Activated T-cell treated with anti-CD3 and anti-CD28 coated beads, Interleukin-2, amount 50 U/mL, for 24 hours (primary cell): ENCODE data around the gene PLA2G2D.

Source experiments
- DNase-seq: peaks from one replicate; pipeline ENCODE4 v3.0.0-alpha.2; 2020
- H3K27ac Mint-ChIP-seq: 2 replicates; pipeline ENCODE4 v1.8.0; 2020; ENCODE audit warnings: mild to moderate bottlenecking, mixed read lengths
- H3K27me3 Mint-ChIP-seq: 2 replicates; pipeline ENCODE4 v1.8.0; 2020; ENCODE audit warnings: mixed read lengths
- H3K36me3 Mint-ChIP-seq: 2 replicates; pipeline ENCODE4 v1.8.0; 2020; ENCODE audit warnings: low read depth, mixed read lengths
- H3K4me1 Mint-ChIP-seq: 2 replicates; pipeline ENCODE4 v1.8.0; 2020; ENCODE audit warnings: low read depth, mixed read lengths
- H3K4me3 Mint-ChIP-seq: 2 replicates; pipeline ENCODE4 v1.8.0; 2020; ENCODE audit warnings: mild to moderate bottlenecking, moderate library complexity, mixed read lengths
- H3K9me3 Mint-ChIP-seq: 2 replicates; pipeline ENCODE4 v1.8.0; 2020; ENCODE audit warnings: mixed read lengths

The PLA2G2D gene

DNA sequence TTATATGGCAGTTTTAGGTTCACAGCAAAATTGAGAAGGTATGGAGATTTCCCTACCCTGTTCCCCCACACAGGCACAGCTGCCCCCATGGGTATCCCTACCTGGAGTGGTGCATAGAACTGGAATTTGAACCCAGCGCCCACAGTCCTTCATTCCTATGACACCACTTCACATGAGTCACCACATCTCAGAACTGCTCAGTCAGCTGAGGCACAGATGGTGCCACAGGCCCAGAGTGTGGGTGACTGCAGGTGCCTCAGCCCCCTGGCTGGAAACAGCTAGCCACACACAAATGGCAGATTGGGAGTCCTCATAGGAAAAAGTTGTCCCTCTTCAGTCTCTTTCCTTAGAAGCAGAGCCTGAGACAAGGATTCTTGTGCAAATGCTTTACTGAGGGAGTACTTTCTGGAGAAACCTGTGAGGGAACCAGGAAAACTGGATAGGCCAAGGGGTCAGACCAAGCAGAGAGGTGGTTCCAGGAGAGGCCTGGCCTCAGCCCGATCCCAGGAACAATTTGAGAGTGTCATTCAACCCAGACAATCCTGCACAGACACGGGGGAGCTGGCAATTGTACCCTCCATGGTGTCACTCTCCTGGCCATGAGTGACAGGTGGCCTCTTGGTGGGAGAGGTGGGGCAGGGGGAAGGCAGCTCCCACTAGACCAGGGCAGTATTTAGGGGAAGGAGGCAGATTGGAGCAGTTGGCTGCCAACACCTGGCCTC is 6.9 kb downstream of the PLA2G2D start:
- no peak for DNase-seq
- peaks cover 28% of the 10 kb centered on the region for H3K27me3 Mint-ChIP-seq
- no peaks in the 10 kb centered on the region for H3K4me1 Mint-ChIP-seq
- no peak overlapping the region for H3K27ac Mint-ChIP-seq
- H3K9me3 Mint-ChIP-seq = no peaks in the 10 kb centered on the region
- H3K36me3 Mint-ChIP-seq = no peaks in the 10 kb centered on the region
- H3K4me3 Mint-ChIP-seq = no peak overlapping the region

DNA sequence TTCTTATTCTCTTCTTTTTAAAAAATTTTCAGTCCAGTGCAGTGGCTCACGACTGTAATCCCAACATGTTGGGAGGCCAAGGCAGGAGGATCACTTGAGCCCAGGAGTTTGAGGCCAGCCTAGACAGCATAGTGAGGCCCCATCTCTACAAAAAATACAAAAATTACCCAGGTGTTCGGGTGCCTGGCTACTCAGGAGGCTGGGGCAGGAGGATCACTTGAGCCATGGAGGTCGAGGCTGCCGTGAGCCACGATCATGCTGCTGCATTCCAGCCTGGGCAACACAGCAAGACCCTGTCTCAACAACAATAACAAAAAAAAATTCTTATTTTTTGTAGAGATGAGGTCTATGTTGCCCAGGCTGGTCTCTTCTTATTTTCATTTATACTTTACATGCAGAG is 7.9 kb downstream of the PLA2G2D start:
- no peaks in the 10 kb centered on the region for H3K9me3 Mint-ChIP-seq
- peaks cover 25% of the 10 kb centered on the region for H3K27me3 Mint-ChIP-seq
- no peak overlapping the region for H3K4me3 Mint-ChIP-seq

DNA sequence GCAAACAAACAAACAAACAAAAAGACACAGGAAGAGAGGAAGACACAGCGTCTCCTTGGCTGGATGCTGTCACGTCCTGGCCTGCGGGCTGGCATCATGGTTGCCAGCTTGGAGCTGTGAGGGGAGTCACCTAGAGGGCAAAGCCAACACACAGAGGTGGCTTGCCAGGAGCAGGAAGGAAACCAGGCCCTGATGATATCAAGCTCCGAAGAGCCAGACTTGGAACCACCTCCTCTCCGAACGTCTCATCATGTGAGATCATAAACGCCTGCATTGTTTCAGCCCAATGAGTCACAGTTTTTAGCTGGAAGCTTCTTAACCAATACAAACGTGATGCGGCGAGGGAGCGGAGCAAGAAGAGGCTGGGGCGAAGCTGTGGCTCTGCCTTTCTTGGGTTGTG is 8.7 kb downstream of the PLA2G2D start:
- H3K4me3 Mint-ChIP-seq = no peak overlapping the region
- peaks cover 21% of the 10 kb centered on the region for H3K27me3 Mint-ChIP-seq
- DNase-seq = no peak
- H3K4me1 Mint-ChIP-seq = no peaks in the 10 kb centered on the region
- H3K9me3 Mint-ChIP-seq = no peaks in the 10 kb centered on the region
- no peak overlapping the region for H3K27ac Mint-ChIP-seq
- no peaks in the 10 kb centered on the region for H3K36me3 Mint-ChIP-seq

More for the DNA sequence above, 7.9 kb downstream of the PLA2G2D start:
- DNase-seq = no peak
- no peak overlapping the region for H3K27ac Mint-ChIP-seq
- no peaks in the 10 kb centered on the region for H3K36me3 Mint-ChIP-seq
- no peaks in the 10 kb centered on the region for H3K4me1 Mint-ChIP-seq

DNA sequence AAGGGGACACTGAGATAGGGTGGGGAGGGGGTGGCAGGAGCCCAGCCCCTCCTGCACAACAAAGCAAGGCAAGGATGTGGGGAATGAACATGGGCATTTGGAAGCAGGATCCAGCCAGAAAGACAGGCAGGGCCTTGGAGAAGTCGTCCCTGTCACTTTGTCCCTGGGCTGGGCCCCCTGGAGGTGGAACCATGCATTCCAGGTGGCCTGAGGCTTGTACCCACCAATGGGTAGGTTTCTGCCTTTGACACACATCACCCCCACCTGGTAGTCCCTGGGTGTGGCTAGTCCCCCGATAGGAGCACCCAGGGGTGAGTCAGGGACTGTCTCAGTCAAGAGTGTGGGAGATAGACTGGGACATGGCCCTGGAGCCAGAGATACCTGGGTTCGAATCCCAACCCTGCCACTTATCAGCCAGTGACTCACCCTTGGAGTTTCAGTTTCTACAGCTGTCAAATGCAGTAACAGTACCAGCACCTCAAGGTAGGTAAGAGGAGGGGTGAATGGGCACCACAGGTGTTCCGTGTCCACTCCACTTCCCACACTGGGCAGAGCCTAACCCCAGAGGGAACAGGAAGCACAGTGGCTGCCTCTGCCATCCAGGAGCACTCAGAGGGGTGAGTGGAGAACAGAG is 10.0 kb downstream of the PLA2G2D start:
- no peak overlapping the region for H3K4me3 Mint-ChIP-seq
- H3K36me3 Mint-ChIP-seq = no peaks in the 10 kb centered on the region
- no peak overlapping the region for H3K27ac Mint-ChIP-seq
- DNase-seq = no peak
- H3K9me3 Mint-ChIP-seq = no peaks in the 10 kb centered on the region
- H3K27me3 Mint-ChIP-seq = peaks cover 13% of the 10 kb centered on the region
- no peaks in the 10 kb centered on the region for H3K4me1 Mint-ChIP-seq

DNA sequence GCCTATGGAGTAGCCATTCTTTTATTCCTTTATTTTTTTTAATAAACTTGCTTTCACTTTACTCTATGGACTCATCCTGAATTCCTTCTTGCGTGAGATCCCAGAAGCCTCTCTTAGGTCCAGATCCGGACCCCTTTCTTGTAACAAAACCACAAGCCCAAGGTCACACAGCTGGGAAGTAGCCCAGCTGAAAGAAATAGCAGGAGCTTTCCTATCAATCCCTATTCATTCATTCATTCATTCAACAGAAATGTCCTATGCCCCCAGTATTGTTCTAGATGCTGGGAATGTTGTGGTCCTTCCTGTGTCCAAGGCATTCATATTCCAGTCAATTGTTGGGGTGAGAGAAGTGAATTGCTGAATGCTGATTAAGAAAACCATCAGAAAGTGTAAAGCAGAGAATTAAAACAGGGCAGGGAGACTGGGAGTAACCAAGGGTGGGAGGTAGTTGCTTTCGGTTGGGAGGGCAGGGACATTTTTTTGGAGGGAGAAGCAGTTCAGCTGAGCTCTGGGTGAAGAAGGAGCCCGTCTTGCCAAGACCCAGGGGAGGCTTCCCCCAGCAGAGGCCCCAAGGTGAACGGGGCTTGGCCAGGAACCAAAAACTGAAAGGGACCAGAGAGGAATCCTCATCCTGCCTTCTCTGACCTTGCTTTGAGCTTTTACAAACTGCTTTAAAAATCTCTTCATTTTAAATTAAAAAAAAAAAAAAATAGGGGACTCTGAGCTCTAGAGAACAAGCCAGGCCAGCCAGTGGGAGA is 10.8 kb downstream of the PLA2G2D start:
- Mint-ChIP-seq H3K4me3 (no peak overlapping the region), H3K4me1 (no peaks in the 10 kb centered on the region), H3K27ac (no peak overlapping the region), H3K27me3 (peaks cover 13% of the 10 kb centered on the region), H3K36me3 (no peaks in the 10 kb centered on the region), H3K9me3 (no peaks in the 10 kb centered on the region)
- no peak for DNase-seq

DNA sequence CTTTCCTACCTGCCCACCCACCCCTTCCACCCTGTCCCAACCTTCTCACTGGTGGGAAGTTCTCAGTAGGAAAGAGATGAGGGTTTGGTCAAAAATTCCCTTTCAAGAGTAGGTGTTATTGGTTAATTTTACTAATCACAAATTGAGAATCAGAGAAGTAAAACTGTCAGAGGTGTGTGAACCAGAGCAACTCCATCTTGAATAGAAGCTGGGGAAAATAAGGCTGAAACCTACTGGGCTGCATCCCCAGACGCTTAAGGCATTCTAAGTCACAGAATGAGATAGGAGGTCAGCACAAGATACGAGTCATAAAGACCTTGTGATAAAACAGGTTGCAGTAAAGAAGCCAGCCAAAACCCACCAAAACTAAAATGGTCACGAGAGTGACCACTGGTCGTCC is 11.5 kb downstream of the PLA2G2D start:
- Mint-ChIP-seq H3K9me3 (no peaks in the 10 kb centered on the region), H3K4me1 (peaks cover 5% of the 10 kb centered on the region), H3K27ac (no peak overlapping the region), H3K36me3 (no peaks in the 10 kb centered on the region), H3K27me3 (peaks cover 13% of the 10 kb centered on the region), H3K4me3 (no peak overlapping the region)
- DNase-seq = no peak

DNA sequence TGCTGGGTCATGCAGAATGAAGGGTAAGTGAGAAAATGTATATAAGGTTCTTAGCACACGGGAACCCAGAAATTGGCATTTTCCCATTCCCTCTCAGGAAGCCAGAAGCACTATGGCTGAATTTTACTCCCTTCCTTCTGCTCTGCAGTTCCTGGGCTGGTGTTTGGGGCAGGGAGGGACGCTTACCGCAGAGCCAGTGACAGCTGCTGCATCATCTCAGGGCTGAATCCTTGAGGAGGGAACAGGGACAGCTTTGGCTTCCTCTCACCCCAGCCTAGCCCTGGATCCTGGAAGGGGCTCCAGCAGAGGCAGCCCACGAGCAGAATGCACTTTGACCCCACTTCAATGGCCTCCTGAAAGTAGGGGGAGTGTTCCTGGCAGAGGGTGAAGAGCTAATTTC is 12.0 kb downstream of the PLA2G2D start:
- Mint-ChIP-seq H3K4me1 (peaks cover 8% of the 10 kb centered on the region), H3K4me3 (no peak overlapping the region), H3K27ac (no peak overlapping the region), H3K9me3 (no peaks in the 10 kb centered on the region), H3K36me3 (no peaks in the 10 kb centered on the region), H3K27me3 (peaks cover 13% of the 10 kb centered on the region)
- no peak for DNase-seq

DNA sequence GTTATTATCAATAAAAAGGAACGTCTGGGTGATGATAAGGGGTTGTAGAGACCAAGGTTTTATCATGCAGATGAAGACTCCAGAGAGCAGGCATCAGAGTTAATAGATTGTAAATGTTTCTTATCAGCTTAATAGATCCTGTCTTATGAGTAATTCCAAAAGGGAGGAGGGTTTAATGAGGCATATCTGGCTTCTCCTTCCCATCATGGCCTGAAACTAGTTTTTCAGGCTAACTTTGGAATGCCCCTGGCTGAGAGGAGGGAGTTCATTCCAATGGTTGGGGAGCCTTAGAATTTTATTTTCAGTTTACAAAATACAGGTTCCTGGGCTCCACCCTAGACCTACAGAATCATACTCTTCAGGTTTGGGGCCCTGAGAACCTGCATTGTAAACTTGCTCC is 13.5 kb downstream of the PLA2G2D start:
- H3K9me3 Mint-ChIP-seq = no peaks in the 10 kb centered on the region
- peaks cover 10% of the 10 kb centered on the region for H3K27me3 Mint-ChIP-seq
- no peaks in the 10 kb centered on the region for H3K36me3 Mint-ChIP-seq
- peaks cover 8% of the 10 kb centered on the region for H3K4me1 Mint-ChIP-seq
- no peak for DNase-seq
- H3K27ac Mint-ChIP-seq = no peak overlapping the region
- H3K4me3 Mint-ChIP-seq = no peak overlapping the region

DNA sequence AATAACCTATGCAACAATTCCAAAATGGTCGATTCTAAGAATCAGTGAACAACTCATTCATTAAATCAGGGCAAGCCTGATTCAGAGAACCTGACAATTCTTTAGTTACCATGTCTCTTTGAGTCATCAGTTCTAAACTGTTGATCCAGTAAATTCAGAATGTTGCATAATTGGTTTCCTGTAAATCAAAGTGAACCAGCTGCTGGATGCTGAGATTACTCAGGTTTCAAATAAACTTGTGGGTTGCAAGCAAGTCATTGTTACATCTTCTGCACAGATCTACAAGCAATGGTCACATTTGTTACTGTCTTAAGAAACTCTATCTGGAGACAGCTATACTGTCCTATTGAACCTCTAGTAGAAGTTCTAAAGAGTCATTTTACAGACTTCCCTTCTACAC is 16.5 kb downstream of the PLA2G2D start:
- no peak overlapping the region for H3K27ac Mint-ChIP-seq
- no peak overlapping the region for H3K4me3 Mint-ChIP-seq
- H3K4me1 Mint-ChIP-seq = peaks cover 8% of the 10 kb centered on the region
- peaks cover 10% of the 10 kb centered on the region for H3K27me3 Mint-ChIP-seq
- no peaks in the 10 kb centered on the region for H3K36me3 Mint-ChIP-seq
- no peak for DNase-seq
- no peaks in the 10 kb centered on the region for H3K9me3 Mint-ChIP-seq

DNA sequence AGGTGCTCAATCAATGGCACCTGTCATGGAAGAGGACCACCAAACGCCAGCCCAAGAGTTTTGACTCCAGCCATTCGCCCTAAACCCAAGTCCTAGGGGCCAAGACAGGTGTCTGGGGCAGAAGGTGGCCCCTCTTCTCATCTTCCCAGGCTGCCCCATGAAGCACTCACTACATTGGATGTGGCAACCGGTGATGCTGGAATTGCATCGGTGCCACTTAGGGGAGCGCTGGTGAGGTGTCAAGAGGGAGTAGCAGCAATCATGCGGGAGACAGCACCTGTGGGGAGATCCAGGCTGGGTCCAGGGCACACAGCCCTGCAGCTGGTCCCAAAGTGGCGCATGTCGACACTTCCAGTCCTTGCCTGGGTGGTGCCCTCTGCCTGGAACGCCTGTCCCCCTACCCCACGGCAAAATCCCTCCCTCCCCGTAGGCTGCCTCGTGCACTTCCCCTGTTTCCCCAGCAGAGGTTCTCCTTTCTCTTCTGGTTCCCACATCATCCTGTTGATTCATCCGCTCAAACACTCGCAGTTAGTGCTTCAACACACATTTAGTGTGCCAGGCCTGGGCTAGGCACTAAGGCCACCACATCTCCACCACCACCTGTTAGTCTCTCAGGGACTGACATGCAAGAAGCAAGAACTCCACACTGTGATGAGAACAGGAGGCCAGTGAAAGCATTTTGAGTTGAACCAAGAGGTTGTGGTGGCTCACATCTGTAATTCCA is 18.5 kb downstream of the PLA2G2D start:
- no peaks in the 10 kb centered on the region for H3K9me3 Mint-ChIP-seq
- no peak overlapping the region for H3K27ac Mint-ChIP-seq
- H3K36me3 Mint-ChIP-seq = no peaks in the 10 kb centered on the region
- H3K4me3 Mint-ChIP-seq = no peak overlapping the region
- peaks cover 10% of the 10 kb centered on the region for H3K27me3 Mint-ChIP-seq
- peak; percentile 48 for DNase-seq
- H3K4me1 Mint-ChIP-seq = peaks cover 8% of the 10 kb centered on the region

DNA sequence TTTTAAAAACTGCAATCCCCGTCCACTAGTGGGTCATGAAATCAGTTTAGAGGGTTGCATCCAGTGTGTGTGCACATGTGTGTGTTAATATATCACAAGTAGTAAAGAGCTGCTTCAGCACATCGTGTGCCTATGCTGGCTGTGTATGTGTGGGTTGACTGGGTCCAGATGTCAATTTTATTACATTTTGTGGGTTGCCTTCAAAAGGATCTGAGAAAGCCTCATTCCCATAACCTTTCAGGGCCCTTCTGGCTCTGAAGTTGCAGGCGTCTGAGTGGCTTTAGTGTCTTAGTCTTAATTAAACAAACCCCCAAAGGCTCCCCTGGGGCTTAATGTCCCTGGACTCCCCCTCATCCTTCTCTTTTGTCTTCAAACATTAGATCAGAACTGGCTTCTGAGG is 19.8 kb downstream of the PLA2G2D start:
- Mint-ChIP-seq H3K9me3 (no peaks in the 10 kb centered on the region), H3K27ac (no peak overlapping the region), H3K4me3 (no peak overlapping the region), H3K36me3 (no peaks in the 10 kb centered on the region), H3K4me1 (peaks cover 8% of the 10 kb centered on the region), H3K27me3 (peaks cover 10% of the 10 kb centered on the region)
- no peak for DNase-seq

DNA sequence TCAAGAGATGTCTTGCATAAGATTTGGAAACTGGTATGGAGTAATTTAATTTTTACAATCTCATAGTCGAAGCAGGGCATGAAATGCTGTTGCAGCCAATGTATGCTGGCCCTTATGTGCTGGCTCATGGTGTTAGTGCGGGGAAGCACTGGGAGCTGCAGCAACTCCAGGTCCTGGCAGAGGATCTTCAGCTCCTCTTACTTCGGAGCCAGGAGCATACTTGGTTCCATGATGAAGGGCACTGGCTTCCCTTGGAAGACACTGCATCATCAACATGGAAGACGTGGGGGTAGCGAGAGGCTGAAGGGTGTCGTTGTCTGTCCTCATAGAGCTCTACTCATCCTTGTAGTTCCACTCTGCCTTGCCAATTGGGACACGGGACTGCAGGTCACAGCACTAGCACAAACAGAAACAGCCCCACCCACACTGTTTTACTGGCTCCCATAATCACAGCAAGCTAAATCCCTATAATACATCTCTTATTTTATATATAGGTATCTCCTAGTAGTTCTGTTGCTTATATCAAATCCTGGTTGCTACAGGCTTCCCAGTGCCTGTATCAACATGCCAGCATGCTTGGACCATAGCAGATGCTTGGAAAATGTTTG is 22.4 kb downstream of the PLA2G2D start:
- Mint-ChIP-seq H3K4me3 (no peak overlapping the region), H3K9me3 (no peaks in the 10 kb centered on the region), H3K4me1 (no peaks in the 10 kb centered on the region), H3K27me3 (peaks cover 9% of the 10 kb centered on the region), H3K27ac (no peak overlapping the region), H3K36me3 (no peaks in the 10 kb centered on the region)
- no peak for DNase-seq

DNA sequence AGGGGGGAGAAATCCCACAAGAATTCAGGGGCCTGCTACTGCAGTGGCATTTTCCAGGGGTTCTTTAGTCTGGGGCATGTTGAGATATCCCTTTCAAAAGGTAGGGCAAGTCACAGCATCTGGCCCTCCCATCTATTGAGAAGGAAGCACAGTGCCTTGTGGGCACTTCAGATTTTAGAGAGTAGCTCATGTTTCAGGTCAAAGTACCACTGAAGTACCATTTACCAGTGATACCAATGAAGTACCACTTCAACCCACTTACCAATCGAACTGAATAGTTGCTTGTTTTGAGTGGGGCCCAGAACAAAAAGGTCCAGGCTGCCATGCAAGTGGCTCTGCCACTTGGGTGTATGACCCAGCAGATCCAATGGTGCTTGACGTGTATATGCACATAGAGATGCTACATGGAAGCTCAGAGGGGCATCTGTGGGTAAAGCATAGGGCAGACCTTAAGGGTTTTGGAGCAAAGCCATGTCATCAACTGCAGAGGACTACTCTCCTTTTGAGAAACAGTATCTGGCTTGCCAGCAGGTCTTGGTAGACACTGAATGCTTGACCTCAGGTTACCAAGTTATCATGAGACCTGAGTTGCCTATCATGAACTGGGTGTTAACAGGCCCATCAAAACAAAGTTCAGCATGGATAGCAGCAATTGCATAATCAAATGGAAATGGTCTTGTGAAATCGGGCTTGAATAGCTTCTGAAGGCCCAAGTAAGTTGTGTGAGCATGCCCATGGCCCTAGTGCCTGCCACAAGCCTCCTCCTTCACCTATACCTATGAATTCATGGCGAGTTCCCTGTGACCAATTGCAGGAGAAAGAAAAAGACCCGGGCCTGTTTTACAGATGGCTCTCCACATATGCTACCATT is 23.5 kb downstream of the PLA2G2D start:
- H3K27me3 Mint-ChIP-seq = peaks cover 9% of the 10 kb centered on the region
- DNase-seq = no peak
- H3K9me3 Mint-ChIP-seq = no peaks in the 10 kb centered on the region
- H3K4me1 Mint-ChIP-seq = no peaks in the 10 kb centered on the region
- no peak overlapping the region for H3K27ac Mint-ChIP-seq
- no peaks in the 10 kb centered on the region for H3K36me3 Mint-ChIP-seq
- no peak overlapping the region for H3K4me3 Mint-ChIP-seq
